ENCODE data around the gene SEC31A.

- TF ChIP-seq POLR2A (IDR thresholded peaks at IDR 0.05) (no peak), CTCF (IDR thresholded peaks at IDR 0.05) (no peak), EP300 (IDR thresholded peaks at IDR 0.05) (no peak)
Measured at GRCh38 chr4:82851885-82852750, 38.8 kb downstream of the SEC31A start.
